ENCODE measurements around the gene RIN1. TPM values are rescaled to one million over a fixed set of nuclear protein-coding genes. Genes with fewer than 3 reads are reported as not detected.
A peak's percentile ranks its signal among the peaks of the same experiment; 100 is the strongest.

Gene RIN1
- total RNA-seq, 1 experiment from 2014 or later, result 11.7 TPM

DNA sequence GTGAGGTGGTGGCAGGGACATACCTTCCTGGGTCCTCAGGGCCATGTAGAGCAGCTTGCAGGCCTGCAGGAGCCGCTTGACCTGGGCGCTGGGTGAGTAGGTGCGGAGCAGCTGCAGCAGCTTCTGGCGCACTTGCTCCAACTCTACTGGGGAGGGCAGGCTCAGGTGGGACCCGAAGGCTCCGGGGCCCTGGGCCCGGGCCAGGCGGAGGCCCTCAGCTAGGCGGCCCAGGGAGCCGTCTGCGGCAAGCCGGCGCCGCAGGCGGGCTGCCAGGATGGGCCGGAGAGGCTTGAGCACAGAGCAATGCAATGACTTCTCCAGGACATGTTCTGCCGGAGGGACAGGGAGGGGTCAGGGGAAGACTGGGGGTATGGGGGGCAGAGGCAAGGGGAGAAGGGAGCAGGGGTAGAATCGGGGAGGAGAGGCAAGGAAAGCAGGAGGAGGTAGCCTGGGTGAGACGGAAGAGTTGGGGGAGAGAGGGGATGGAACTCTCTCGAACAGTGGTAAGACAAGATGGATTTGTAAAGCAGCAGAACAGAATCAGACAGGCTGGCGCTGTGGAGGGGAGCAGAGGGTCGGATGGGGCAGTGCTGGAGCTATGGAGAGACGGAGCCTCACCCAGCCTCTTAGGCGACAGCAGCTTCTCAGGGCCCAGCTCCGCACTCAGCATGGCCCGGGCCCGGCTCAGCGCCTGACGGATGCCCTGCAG, 2.2 kb downstream of the RIN1 start:
- ChIA-PET POLR2A (no interaction called here), CTCF (interaction anchor here (0.7 to 3.4 kb wide), 4 partner anchors 16 to 55 kb away, joined by 3 to 90 read pairs (median 6); partner anchors contain the start of gene YIF1A)
- DNase-seq, result no peak
- H3K4me1 ChIP-seq, result peaks cover 10% of the 10 kb centered on the region
- no peaks in the 10 kb centered on the region for H3K27me3 ChIP-seq (replicated peaks; ENCODE audit: control insufficient read depth, insufficient read depth, low read length)
- no peaks in the 10 kb centered on the region for H3K9me3 ChIP-seq
- no peak overlapping the region for H3K27ac Mint-ChIP-seq (ENCODE audit: unreplicated experiment)
- H3K36me3 ChIP-seq (ENCODE audit: control insufficient read depth, insufficient read depth, low read length), result no peaks in the 10 kb centered on the region
- peaks cover 21% of the 10 kb centered on the region for H3K36me3 Mint-ChIP-seq (ENCODE audit: insufficient read depth, unreplicated experiment)
- H3K9me3 Mint-ChIP-seq (ENCODE audit: unreplicated experiment), result no peaks in the 10 kb centered on the region
- BruUV-seq (replicated peaks), result no TSS peak
- TF ChIP-seq, protein P1, sequence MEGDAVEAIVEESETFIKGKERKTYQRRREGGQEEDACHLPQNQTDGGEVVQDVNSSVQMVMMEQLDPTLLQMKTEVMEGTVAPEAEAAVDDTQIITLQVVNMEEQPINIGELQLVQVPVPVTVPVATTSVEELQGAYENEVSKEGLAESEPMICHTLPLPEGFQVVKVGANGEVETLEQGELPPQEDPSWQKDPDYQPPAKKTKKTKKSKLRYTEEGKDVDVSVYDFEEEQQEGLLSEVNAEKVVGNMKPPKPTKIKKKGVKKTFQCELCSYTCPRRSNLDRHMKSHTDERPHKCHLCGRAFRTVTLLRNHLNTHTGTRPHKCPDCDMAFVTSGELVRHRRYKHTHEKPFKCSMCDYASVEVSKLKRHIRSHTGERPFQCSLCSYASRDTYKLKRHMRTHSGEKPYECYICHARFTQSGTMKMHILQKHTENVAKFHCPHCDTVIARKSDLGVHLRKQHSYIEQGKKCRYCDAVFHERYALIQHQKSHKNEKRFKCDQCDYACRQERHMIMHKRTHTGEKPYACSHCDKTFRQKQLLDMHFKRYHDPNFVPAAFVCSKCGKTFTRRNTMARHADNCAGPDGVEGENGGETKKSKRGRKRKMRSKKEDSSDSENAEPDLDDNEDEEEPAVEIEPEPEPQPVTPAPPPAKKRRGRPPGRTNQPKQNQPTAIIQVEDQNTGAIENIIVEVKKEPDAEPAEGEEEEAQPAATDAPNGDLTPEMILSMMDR (IDR thresholded peaks at IDR 0.05; ENCODE audit: insufficient read depth in 1 of 2, low read depth in 1 of 2, low read length in 1 of 2, severe bottlenecking in 1 of 2, unreplicated experiment in 1 of 2), result no peak
- no peak overlapping the region for H3K4me3 ChIP-seq (ENCODE audit: low read depth, low read length)
- intact Hi-C loops (cut with micrococcal nuclease; ENCODE audit: unreplicated experiment), result no loop called here
- no peaks in the 10 kb centered on the region for H3K27me3 Mint-ChIP-seq (ENCODE audit: insufficient read depth, unreplicated experiment)
- peak overlapping the region; percentile 42 for H3K4me3 Mint-ChIP-seq (ENCODE audit: unreplicated experiment)
- H3K4me1 Mint-ChIP-seq (ENCODE audit: low read depth, unreplicated experiment), result peaks cover 7% of the 10 kb centered on the region

DNA sequence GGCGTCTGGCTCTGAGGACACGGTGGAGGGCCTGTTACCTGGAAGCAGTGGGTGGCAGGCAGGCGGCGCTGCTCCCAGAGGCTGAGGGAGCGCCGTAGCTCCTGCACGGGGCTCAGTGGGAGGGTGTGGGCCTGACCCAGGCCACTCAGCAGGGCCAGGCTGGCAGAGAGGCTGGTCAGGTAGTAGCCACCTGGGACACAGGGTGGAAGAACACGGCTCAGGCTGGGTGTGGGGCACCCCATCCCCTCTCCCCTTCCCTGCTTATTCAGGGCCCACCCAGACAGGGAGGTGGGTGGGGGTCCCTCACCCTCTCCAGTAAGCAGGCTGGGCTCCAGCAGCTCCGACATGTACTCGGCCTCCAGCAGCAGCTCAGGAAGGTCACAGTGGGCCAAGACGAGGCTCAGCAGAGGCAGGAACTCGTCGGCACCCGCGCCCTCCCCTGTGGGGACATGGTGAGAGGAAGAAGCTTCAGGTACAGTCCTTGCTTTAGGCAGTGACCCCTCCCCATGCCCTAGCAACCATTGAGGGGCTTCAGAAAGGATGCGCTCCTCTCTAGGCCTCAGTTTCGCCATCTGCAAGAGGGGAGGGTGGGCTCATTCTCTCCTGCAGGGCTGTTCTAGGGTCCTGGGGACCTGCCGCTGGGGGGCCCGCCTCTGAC, 2.9 kb downstream of the RIN1 start:
- BruUV-seq (replicated peaks), result no TSS peak
- POLR2A ChIA-PET, result no interaction called here
- peaks cover 10% of the 10 kb centered on the region for H3K4me1 Mint-ChIP-seq (ENCODE audit: low read depth, unreplicated experiment)
- H3K27me3 Mint-ChIP-seq (ENCODE audit: insufficient read depth, unreplicated experiment), result no peaks in the 10 kb centered on the region
- peaks cover 21% of the 10 kb centered on the region for H3K36me3 Mint-ChIP-seq (ENCODE audit: insufficient read depth, unreplicated experiment)
- H3K4me3 Mint-ChIP-seq (ENCODE audit: unreplicated experiment), result no peak overlapping the region
- CTCF ChIA-PET, result interaction anchor here (3.4 kb wide), 1 partner anchor 21 kb away, joined by 90 read pairs; no protein-coding TSS in a partner anchor
- Histone ChIP-seq H3K36me3 (ENCODE audit: control insufficient read depth, insufficient read depth, low read length) (no peaks in the 10 kb centered on the region), H3K27me3 (replicated peaks; ENCODE audit: control insufficient read depth, insufficient read depth, low read length) (no peaks in the 10 kb centered on the region), H3K9me3 (no peaks in the 10 kb centered on the region), H3K4me1 (peaks cover 15% of the 10 kb centered on the region), H3K4me3 (ENCODE audit: low read depth, low read length) (no peak overlapping the region)
- H3K9me3 Mint-ChIP-seq (ENCODE audit: unreplicated experiment), result no peaks in the 10 kb centered on the region
- TF ChIP-seq, protein P1 (IDR thresholded peaks at IDR 0.05; ENCODE audit: insufficient read depth in 1 of 2, low read depth in 1 of 2, low read length in 1 of 2, severe bottlenecking in 1 of 2, unreplicated experiment in 1 of 2), result no peak
- no peak overlapping the region for H3K27ac Mint-ChIP-seq (ENCODE audit: unreplicated experiment)
- intact Hi-C loops (cut with micrococcal nuclease; ENCODE audit: unreplicated experiment), result no loop called here
- no peak for DNase-seq

DNA sequence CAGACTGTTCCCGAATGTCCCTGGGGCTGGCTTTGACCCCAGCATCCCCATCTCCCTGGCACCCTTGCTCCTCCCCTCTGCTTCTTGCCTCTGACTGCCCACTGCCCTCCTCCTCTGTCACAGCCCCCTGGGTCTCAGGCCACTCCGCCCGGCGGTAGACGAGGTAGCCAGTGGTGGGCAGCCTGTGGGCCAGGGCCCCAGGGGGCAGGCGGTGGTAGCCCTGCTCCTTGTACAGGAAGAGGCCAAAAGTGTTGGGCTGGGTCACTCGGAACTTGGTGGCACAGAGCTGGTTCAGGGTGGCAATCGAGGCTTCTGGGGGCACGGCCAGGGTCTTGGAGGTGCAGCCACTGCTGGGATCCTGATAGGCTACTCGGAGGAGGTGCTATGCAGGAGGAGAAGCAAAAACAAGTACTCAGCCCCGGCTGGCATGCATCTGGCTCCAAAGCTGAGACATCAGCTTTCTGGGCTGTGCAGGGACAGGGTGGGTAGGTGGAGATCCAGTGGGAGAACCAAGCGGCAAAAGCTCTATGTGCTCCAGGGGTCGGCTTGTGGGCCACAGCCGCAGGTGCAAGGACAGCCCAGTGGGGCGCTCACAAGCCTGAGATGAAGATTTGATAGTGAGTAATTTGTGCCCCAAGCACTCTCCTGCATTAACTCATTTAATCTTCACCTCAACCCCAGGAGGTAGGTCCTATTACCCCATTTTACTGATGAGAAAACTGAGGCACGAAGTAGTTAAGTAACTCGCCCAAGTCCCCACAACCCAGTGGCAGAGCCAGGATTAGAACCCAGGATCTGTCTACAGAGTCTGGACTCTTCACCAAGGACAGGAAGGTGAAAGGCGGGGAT, 3.6 kb downstream of the RIN1 start:
- Histone ChIP-seq H3K4me1 (peaks cover 22% of the 10 kb centered on the region), H3K4me3 (ENCODE audit: low read depth, low read length) (no peak overlapping the region), H3K27me3 (replicated peaks; ENCODE audit: control insufficient read depth, insufficient read depth, low read length) (no peaks in the 10 kb centered on the region), H3K36me3 (ENCODE audit: control insufficient read depth, insufficient read depth, low read length) (no peaks in the 10 kb centered on the region), H3K9me3 (no peaks in the 10 kb centered on the region)
- Mint-ChIP-seq H3K27ac (ENCODE audit: unreplicated experiment) (no peak overlapping the region), H3K27me3 (ENCODE audit: insufficient read depth, unreplicated experiment) (no peaks in the 10 kb centered on the region), H3K4me3 (ENCODE audit: unreplicated experiment) (no peak overlapping the region), H3K4me1 (ENCODE audit: low read depth, unreplicated experiment) (peaks cover 18% of the 10 kb centered on the region), H3K9me3 (ENCODE audit: unreplicated experiment) (no peaks in the 10 kb centered on the region), H3K36me3 (ENCODE audit: insufficient read depth, unreplicated experiment) (peaks cover 21% of the 10 kb centered on the region)
- no peak for DNase-seq
- TF ChIP-seq, protein P1 (IDR thresholded peaks at IDR 0.05; ENCODE audit: insufficient read depth in 1 of 2, low read depth in 1 of 2, low read length in 1 of 2, severe bottlenecking in 1 of 2, unreplicated experiment in 1 of 2), result no peak
- intact Hi-C loops (cut with micrococcal nuclease; ENCODE audit: unreplicated experiment), result no loop called here
- BruUV-seq (replicated peaks), result no TSS peak
- POLR2A ChIA-PET, result no interaction called here
- CTCF ChIA-PET, result interaction anchor here (1.1 to 2.0 kb wide), 2 partner anchors 20 to 43 kb away, joined by 3 to 8 read pairs; partner anchors contain the start of gene YIF1A

Measured in Caco-2 (cell line).